CD4-positive, alpha-beta T cell treated with Interleukin-17A for 4 hours (primary cell): ENCODE data around the gene COPA.
"Not testable (repeated sequence)": the region's sequence is repeated elsewhere in the genome, so short reads cannot be mapped to it uniquely, and the experiment has no call there.

Experiments used
- DNase-seq: peaks from one replicate; pipeline ENCODE4 v3.0.0-alpha.2; 2020; ENCODE audit warnings: mixed read lengths

COPA gene

GRCh38 chr1:160322831-160323230 is 20.2 kb downstream of the COPA start:
- DNase-seq: no peak

GRCh38 chr1:160315359-160315758 is 27.7 kb downstream of the COPA start:
- no peak for DNase-seq

DNA sequence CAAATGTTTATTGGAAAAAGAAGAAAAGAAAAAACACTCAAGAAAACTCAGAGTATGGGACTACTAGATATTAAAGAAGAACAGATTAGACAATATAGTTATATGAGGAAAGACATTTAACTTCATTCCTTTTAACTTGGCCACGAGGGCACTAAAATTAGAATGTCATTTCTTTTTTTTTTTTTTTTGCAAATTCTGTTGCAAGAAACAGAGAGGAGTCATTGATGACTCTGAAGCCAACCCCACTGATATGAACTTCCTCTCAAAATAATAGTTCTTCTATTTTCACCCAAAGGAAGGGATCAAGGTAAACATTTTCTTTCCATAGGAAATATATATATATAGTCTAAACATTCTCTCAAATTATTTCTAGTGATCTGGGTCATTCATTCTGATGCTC is 33.5 kb downstream of the COPA start:
- DNase-seq: no peak

GRCh38 chr1:160309185-160309557 is 33.9 kb downstream of the COPA start:
- DNase-seq: no peak

- DNase-seq: no peak
These were observed 34.4 kb downstream of the COPA start for GRCh38 chr1:160308451-160309184.

DNA sequence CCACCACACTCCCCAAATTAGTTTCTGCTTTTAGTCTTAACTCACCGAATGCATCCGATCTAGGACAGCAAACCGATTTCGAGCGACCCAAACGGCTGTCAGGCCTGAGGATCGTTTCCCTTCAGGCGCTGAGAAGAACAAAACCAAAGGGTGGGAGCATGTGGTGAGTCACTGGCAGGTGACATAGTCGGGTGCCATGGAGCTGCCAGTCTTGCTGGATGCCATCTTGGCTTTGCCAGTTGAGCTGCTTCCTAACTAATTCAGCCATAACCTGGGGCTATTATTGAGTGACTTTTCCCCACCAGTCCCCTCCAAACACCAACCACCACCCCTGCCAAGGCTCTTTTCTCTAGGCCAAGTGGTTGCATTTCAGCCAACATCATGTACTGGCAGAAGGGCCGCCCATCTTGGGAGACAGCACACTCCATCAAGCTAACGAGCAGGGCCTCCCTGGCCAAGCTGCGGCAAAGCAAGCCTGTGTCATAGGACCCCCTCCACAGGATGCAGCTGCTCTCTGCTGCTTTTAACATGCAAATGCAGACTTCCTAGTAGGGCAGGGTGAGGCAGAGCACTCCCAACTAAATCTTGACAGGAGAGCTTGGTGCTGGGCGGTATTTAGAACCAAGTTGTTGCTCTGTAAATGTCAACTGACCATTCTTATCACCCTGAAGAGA is 35.8 kb downstream of the COPA start:
- no peak for DNase-seq

- no peak for DNase-seq
These were observed 42.9 kb downstream of the COPA start for GRCh38 chr1:160300173-160300572.

GRCh38 chr1:160296036-160296435 is 47.0 kb downstream of the COPA start:
- DNase-seq: no peak

DNA sequence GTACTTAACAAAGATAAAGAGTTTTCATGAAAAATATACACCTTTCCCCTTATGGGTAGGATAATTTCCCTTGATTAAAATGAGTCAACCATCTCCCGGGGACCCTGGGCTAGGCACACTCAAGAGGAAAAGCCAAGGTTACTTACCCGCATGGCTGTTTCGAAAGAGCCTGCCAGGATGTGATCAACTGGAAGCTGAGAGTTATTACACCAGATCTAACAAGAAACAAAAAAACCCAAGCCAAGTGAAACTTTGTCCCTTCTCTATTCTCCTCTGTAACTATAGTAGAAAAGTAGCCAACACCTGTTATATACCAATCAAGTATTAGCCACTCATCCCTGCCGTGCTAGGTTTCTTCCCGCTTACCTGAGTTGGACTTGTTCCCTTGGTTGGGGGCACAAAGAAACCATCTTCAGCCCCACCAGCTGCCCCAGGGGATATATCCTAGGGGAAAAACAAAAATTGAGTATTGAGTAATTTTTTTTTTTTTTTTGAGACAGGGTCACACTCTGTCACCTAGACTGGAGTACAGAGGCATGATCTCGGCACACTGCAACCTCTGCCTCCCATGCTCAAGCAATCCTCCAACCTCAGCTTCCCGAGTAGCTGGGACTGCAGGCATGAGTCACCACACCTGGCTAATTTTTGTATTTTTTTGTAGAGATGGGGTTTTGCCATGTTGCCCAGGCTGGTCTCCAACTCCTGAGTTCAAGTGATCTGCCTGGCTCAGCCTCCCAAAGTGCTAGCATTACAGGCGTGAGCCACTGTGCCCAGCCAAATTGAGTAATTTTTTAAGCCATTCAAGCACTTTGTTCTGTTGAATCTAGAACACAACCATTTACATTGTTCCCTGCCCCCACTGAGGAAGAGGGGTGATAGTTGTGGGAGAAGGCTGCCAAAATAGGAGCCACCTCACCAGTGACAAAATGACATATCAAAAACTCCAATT is 49.8 kb downstream of the COPA start:
- no peak for DNase-seq

DNA sequence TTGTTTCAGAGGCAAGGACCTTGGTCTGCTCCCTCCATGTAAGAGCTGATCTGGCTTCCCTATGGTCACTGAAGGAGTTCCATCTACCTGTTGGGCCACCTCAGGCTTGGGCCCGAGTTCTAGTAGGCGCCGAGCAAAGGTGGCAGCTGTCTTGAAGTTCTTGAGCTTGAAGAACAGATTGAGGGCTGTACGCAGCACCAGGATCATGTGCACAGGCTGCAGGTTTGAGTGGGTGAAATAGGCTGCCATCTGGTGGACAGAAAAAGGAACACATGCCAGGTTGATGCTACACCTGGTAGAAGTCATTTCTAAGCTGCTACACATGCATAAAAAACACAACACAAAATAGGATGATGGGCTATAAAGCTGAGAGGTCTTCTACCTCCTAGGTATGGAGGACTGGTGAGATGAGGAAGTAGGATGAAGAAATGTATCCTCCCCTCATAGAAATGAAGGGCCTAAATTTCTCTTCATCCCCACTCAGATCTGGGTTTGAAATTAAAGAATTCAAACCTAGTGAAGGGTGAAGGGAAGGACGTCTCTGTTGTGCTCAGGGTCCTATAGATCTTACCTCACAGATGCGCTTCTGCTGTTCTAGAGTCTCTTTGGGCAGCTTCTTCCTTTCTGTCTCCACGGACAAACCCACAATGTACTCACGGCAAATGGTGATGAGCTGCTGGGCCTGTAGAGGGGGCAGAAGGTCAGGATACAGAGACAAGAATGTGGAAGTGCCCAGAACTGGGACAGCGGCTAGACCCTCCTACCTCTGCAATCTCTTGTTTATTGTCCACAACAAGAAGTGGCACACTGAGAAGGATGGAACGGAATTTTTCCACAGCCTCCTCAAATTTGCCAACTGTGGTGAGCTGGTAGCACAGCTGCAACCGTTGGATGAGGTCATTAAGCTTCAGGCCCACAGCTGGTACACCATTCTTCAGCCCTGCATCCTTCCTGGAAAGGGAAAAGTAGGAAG is 51.5 kb downstream of the COPA start:
- DNase-seq: peak; percentile 73

- DNase-seq: not testable (repeated sequence)
These were observed 55.3 kb downstream of the COPA start for GRCh38 chr1:160287769-160288168.

DNA sequence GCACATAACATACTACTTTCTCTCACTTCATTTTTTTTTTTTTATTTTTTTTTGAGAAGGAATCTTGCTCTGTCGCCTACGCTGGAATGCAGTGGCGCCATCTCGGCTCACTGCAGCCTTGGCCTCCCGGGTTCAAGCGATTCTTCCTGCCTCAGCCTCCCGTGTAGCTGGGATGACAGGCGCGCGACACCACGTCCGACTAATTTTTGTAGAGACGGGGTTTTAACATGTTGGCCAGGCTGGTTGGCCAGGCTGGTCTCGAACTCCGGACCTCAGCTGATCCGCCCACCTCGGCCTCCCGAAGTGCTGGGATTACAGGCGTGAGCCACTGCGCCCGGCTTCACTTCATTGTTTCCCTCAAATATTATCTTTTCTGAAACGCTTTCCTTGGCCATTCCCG is 57.5 kb downstream of the COPA start:
- DNase-seq: no peak

DNA sequence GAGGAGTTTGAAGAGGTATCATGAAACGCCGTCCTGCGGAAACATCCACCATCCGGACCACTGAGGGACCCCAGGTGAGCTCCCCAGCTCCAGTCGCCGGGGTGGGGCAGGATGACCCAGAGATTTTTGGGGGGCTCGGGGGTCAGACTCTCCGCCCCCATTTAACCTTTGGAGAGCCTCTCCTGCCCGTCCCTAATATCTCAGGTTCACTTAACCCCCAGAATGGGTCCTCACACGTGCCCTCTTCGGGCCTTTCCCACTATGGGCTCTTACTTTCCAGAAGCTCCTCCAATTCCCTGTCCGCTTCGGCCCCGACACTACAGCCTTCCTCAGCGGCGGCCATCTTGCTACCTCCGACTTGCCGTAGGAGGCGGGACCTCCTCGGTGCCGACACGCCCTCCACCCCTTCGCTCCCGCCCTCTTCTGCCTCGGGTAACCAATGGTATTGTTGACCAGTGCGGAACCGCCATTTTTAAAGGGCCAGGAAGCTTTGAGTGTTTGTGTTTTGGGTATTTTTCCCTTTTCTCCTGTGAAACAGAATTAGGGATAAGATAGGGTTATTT is 58.2 kb downstream of the COPA start, which contains the start of gene PEX19:
Gene PEX19, minus strand, starts transcription at position 352 of the 563 bp plus-strand sequence. Its CDS starts 9 bp downstream, at position 343.
- DNase-seq: peak; percentile 94

DNA sequence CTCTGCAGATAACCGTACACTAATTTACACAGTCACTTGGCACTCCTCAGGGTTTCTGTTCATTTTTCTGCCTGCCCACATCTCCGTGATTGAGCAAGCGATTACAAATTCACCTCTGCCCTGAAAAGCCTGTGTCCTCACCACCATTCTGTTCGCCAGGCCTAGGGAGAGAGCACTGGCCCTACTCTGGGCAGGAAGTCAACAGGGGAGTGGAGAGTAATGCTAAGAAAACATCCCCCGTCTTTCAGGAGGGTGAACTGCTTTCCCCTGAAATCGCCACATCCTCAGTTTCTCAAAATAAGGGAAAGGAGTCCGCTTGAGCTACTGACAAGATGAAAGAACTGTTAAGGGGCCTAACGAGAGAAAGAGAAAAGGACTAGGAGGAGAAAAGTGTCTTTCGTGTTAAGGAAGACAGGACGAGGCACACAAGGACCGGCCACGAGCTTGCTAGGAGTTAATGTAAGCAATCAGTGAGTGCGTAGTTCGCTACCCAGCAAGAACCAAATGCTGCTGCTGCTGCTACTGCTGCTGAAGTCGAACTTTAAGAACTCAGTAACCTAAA is 58.7 kb downstream of the COPA start:
- peak; percentile 30 for DNase-seq

- no peak for DNase-seq
These were observed 60.2 kb downstream of the COPA start for GRCh38 chr1:160282807-160283206.

- no peak for DNase-seq
These were observed 65.1 kb downstream of the COPA start for GRCh38 chr1:160277987-160278386.

GRCh38 chr1:160277330-160277729 is 65.7 kb downstream of the COPA start:
- DNase-seq: no peak

GRCh38 chr1:160271025-160271424 is 72.0 kb downstream of the COPA start:
- no peak for DNase-seq

DNA sequence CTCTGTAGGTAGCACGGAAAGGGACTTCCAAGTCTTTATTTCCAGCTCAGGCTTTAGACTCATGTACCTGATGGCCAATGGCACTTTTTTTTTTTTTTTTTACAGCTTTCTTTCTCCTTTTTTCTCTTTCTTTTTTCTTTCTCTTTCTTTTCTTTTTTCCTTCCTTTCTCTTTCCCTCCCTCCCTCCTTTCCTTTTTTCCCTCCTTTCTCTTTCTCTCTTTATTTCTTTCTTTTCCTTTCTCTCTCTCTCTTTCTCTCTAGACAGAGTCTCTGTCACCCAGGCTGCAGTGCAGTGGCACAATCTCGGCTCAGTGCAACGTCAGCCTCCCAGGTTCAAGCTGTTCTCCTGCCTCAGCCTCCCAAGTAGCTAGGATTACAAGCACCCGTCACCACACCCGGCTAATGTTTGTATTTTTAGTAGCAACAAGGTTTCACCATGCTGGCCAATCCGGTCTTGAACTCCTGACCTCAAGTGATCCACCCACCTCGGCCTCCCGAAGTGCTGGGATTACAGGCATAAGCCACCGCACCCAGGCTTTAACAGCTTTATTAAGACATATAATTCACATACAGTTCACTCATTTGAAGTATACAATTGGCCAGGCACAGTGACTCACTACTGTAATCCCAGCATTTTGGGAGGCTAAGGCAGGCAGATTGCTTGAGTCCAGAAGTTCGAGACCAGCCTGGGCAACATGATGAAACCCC is 75.6 kb downstream of the COPA start:
- no peak for DNase-seq

DNA sequence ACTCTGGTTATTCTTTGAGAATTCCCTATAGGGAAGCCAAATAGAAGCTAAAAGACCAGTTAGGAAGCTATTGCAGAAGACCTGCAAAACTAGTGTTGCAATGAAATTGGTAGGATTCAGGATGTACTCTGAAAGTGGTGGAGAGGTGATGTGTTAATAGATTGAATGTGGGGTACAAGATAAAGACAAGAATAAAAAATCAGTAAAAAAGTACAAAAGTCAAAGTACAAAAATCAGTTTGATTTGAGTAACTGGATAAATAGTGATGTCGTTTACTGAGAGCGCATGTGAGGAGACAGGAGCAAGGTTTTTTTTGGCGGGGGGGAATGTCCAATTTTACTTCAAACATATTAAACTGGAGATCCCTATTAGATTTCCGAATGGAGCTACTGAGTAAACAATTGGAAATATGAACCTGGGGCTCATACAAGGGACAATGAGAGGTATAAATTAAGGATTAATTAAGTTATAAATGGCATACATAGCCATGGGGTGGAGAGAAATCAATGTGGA is 78.2 kb downstream of the COPA start:
- DNase-seq: no peak
